Right lobe of liver (tissue), 6 donors: Measurements from ENCODE around the gene IFIT3. TPM values are rescaled to one million over a fixed set of nuclear protein-coding genes. Genes with fewer than 3 reads are reported as not detected.
A peak's percentile ranks its signal among the peaks of the same experiment; 100 is the strongest.

ENCODE experiments used
- ATAC-seq, 4 donors: fragments of 200-7000 bp; cut with Tn5 transposase; one replicate each; pipeline ENCODE4 v1.9.1; 2020; ENCODE audit warnings: mild to moderate bottlenecking in 4 of 4, moderate library complexity in 4 of 4
- DNase-seq, 3 donors: peaks; one replicate each; pipeline ENCODE4 v3.0.0-alpha.2; 2020
- H3K27ac ChIP-seq, 3 donors: fragments of 200-600 bp; one replicate each; pipeline ENCODE4 v1.8.0; 2022
- H3K27me3 ChIP-seq, 2 donors: fragments of 200-600 bp; one replicate each; pipeline ENCODE4 v1.8.0; 2022
- H3K36me3 ChIP-seq, 4 donors: fragments of 200-600 bp; sonication (generic) in 1 of 4; one replicate each; pipeline versions ENCODE4 v1.5.1 to v1.8.0; 2017 to 2022; ENCODE audit warnings: control low read depth in 1 of 4
- H3K4me1 ChIP-seq, 4 donors: fragments of 200-600 bp; sonication (generic) in 1 of 4; one replicate each; pipeline versions ENCODE4 v1.5.1 to v1.8.0; 2017 to 2022; ENCODE audit warnings: control low read depth in 1 of 4
- H3K4me3 ChIP-seq, 3 donors: fragments of 200-600 bp; one replicate each; pipeline ENCODE4 v1.8.0; 2022
- H3K9me3 ChIP-seq, 4 donors: fragments of 200-600 bp; sonication (generic) in 1 of 4; one replicate each; pipeline versions ENCODE4 v1.5.1 to v1.8.0; 2017 to 2022; ENCODE audit warnings: control low read depth in 1 of 4
- CTCF ChIP-seq, 4 donors: fragments of 200-600 bp in 3 of 4; fragments of 450-650 bp in 1 of 4; IDR thresholded peaks; one replicate each; pipeline versions ENCODE4 v1.5.1 to v1.8.0; 2016 to 2022; ENCODE audit warnings: antibody characterized with exemption in 4 of 4, mild to moderate bottlenecking in 2 of 4
- POLR2A ChIP-seq: fragments of 450-650 bp; IDR thresholded peaks from one replicate; pipeline ENCODE4 v1.6.1; 2017; ENCODE audit warnings: antibody characterized with exemption, mild to moderate bottlenecking
- WGBS: methylation state at CpG from one replicate; pipeline ENCODE4 v1.1.6; 2018; ENCODE audit warnings: low coverage, low lambda C conversion rate; ENCODE audit not compliant: insufficient coverage; ENCODE audit errors: missing lambda C conversion rate; 5-methylcytosine and 5-hydroxymethylcytosine counted together
- intact Hi-C, 2 donors: fragments of 100-400 bp; cut with DNase I; formaldehyde crosslinking; loops; one replicate each; pipeline versions ENCODE4 v1.11.2 to v1.14.1; 2022
- total RNA-seq, 6 experiments: library from RNA; depleted of rRNA in 2 of 6; stranded (reverse); fragments of >200 nt in 2 of 6; fragmentation: NEBNext Ultra II Directional in 3 of 6; extraction: Animal tissue kit (Norgen Biotek cat#: 25700) in 3 of 6; gene quantifications; one replicate each; pipeline versions ENCODE4 v1.1.0 to v1.2.4, GENCODE V29; 2016 to 2023
- donor health status: DM: no; HTN: yes; CAD: no.
- donor health status: DM: no; HTN: no; CAD: no.
- donor health status: DM: no; HTN: no; CAD: no.
- donor health status: DM: no; HTN: yes; CAD: no.
- donor health status: DM: no; HTN: yes; CAD: no.

The IFIT3 gene
- total RNA-seq, 6 experiments from 2014 or later = 7.5 to 17.9 (median 11.5) TPM

DNA sequence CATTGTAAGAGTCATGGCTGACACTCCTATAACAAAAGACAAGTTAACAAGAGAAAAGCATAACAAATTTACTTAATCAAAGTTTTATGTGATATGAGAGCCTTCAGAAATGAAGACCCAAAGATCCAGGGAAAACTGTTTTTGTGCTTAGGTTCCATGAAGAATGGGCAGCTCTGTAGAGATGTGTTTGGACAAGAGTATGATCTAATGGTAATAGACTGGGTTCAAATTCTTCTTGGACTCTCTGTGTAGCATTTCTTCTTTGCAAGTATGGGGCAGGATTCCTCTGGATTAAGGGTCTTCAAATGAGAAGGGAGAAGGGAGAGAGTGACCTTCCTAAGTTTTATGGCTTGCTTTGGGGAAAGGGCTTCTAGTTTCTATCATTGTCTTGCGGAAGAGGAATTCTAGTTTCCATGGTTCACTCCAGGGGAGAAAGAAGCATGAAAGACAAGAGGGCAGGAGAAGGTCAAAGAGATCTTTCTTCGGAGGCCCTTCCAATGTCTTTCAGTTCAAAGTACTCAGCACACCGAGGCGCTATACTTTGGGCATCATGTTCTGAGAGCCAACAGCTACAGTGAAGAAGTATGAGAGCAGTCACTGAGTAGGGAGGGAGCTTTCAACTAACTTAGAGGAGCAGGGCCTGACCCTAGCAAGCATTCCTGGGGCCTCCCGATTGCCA lies 15.4 kb downstream of the IFIT3 start:
- intact Hi-C loops = no loop called here
- ATAC-seq = no peak
- TF ChIP-seq POLR2A (no peak), CTCF (IDR thresholded peaks at IDR 0.05) (no peak)
- Histone ChIP-seq H3K9me3 (no peaks in the 10 kb centered on the region), H3K27me3 (no peaks in the 10 kb centered on the region), H3K4me3 (no peak overlapping the region), H3K36me3 (peaks cover 0 to 15% (median 5%) of the 10 kb centered on the region in 4 donors), H3K27ac (peak overlapping the region in 1 of 3 donors; percentile 11), H3K4me1 (peaks cover 0 to 39% (median 14%) of the 10 kb centered on the region in 4 donors)
- 85% methylated on average over 5 of the region's 5 CpGs for WGBS
- DNase-seq = no peak

GRCh38 chr10:89344156-89344555 lies 16.4 kb downstream of the IFIT3 start:
- WGBS = 67% methylated on average over 1 of the region's 2 CpGs
- no peak for TF ChIP-seq CTCF (IDR thresholded peaks at IDR 0.05)
- no peak for TF ChIP-seq POLR2A
- DNase-seq = no peak
- Histone ChIP-seq H3K36me3 (peaks cover 0 to 7% (median 2%) of the 10 kb centered on the region in 4 donors), H3K4me1 (peaks cover 0 to 49% (median 18%) of the 10 kb centered on the region in 4 donors), H3K4me3 (no peak overlapping the region), H3K9me3 (no peaks in the 10 kb centered on the region), H3K27me3 (no peaks in the 10 kb centered on the region), H3K27ac (no peak overlapping the region)
- ATAC-seq = no peak
- intact Hi-C loops = no loop called here

DNA sequence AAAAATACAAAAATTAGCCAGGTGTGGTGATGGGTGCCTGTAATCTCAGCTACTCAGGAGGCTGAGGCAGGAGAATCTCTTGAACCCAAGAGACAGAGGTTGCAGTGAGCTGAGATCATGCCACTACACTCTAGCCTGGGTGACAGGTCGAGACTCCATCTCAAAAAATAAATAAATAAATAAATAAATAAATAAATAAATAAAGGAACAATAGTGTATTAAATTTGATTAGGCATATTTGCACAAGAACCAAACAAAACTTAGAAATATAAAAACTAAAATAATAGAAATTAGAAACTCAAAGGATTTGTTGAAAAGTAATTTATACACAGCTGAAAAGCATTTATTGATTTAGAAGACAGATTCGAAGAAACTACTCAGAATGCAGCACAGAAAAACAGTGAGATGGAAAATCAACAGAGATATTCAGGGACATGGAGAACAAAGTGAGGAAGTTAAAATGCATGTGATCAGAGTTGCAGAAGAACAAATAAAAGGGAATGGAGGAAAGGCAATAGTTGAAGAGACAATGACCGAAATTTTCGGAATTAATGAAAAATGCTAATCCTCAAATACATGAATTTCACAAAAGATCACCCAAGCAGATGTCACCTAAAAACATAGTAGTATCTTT lies 17.7 kb downstream of the IFIT3 start:
- Histone ChIP-seq H3K36me3 (no peaks in the 10 kb centered on the region), H3K27me3 (no peaks in the 10 kb centered on the region), H3K4me3 (no peak overlapping the region), H3K27ac (peak overlapping the region; percentile 52 to 99 (median 96)), H3K4me1 (peaks cover 0 to 61% (median 25%) of the 10 kb centered on the region in 4 donors), H3K9me3 (no peaks in the 10 kb centered on the region)
- ATAC-seq (no peak), DNase-seq (no peak)
- no peak for TF ChIP-seq CTCF (IDR thresholded peaks at IDR 0.05)
- no peak for TF ChIP-seq POLR2A
- intact Hi-C loops = no loop called here
- 64% methylated on average over 4 of the region's 4 CpGs for WGBS

- TF ChIP-seq POLR2A (no peak), CTCF (IDR thresholded peaks at IDR 0.05) (no peak)
- Histone ChIP-seq H3K9me3 (no peaks in the 10 kb centered on the region), H3K27ac (peak overlapping the region; percentile 52 to 99 (median 96)), H3K4me3 (no peak overlapping the region), H3K36me3 (no peaks in the 10 kb centered on the region), H3K27me3 (no peaks in the 10 kb centered on the region), H3K4me1 (peaks cover 0 to 61% (median 33%) of the 10 kb centered on the region in 4 donors)
- 31% methylated on average over 4 of the region's 4 CpGs for WGBS
- ATAC-seq (peak; percentile 35 to 58 (median 44)), DNase-seq (no peak)
- intact Hi-C loops = no loop called here
These were observed 18.8 kb downstream of the IFIT3 start for GRCh38 chr10:89346405-89347254.
